GM23338 (cell line): Measurements from ENCODE around the gene BCAR3. TPM values are rescaled to one million over a fixed set of nuclear protein-coding genes. Genes with fewer than 3 reads are reported as not detected.

Experiments
- ATAC-seq: fragments of 200-7000 bp; cut with Tn5 transposase; 3 replicates; pipeline ENCODE4 v1.9.1; 2020
- DNase-seq: peaks from one replicate; pipeline ENCODE4 v3.0.0-alpha.2; 2015; ENCODE audit warnings: low spot score
- H2AFZ ChIP-seq: fragments of 200-600 bp; sonication (generic); 2 replicates; pipeline ENCODE4 v1.8.0; 2016; ENCODE audit warnings: antibody characterized with exemption, mild to moderate bottlenecking, moderate library complexity
- H3F3A ChIP-seq: fragments of 200-600 bp; sonication (generic); replicated peaks from 2 replicates; pipeline ENCODE4 v1.8.0; 2017; ENCODE audit warnings: antibody characterized with exemption, mixed run types, low read depth
- H3K27ac ChIP-seq: fragments of 200-600 bp; sonication (generic); 2 replicates; pipeline ENCODE4 v1.6.1; 2016; ENCODE audit warnings: low read depth
- H3K27me3 ChIP-seq: fragments of 200-600 bp; sonication (generic); 2 replicates; pipeline ENCODE4 v1.8.0; 2016; ENCODE audit warnings: mild to moderate bottlenecking, mixed run types, moderate library complexity; ENCODE audit not compliant: insufficient read depth
- H3K36me3 ChIP-seq: fragments of 200-600 bp; sonication (generic); 2 replicates; pipeline ENCODE4 v1.8.0; 2016; ENCODE audit warnings: mild to moderate bottlenecking; ENCODE audit not compliant: insufficient read depth
- H3K4me1 ChIP-seq: fragments of 200-600 bp; sonication (generic); 2 replicates; pipeline ENCODE4 v1.8.0; 2016; ENCODE audit warnings: mild to moderate bottlenecking, moderate library complexity; ENCODE audit not compliant: insufficient read depth
- H3K4me2 ChIP-seq: fragments of 200-600 bp; sonication (generic); 2 replicates; pipeline ENCODE4 v1.7.1; 2017; ENCODE audit warnings: mixed run types
- H3K4me3 ChIP-seq: fragments of 200-600 bp; sonication (generic); 2 replicates; pipeline ENCODE4 v1.6.1; 2016; ENCODE audit warnings: mixed run types
- H3K79me2 ChIP-seq: fragments of 200-600 bp; sonication (generic); replicated peaks from 2 replicates; pipeline ENCODE4 v1.8.0; 2017; ENCODE audit warnings: mild to moderate bottlenecking; ENCODE audit not compliant: insufficient read depth
- H3K9me2 ChIP-seq: fragments of 200-600 bp; sonication (generic); 2 replicates; pipeline ENCODE4 v1.8.0; 2017; ENCODE audit not compliant: insufficient read depth
- H4K20me1 ChIP-seq: fragments of 200-600 bp; sonication (generic); replicated peaks from 2 replicates; pipeline ENCODE4 v1.8.0; 2017; ENCODE audit warnings: mild to moderate bottlenecking; ENCODE audit not compliant: insufficient read depth
- H3K27ac Mint-ChIP-seq: 2 replicates; pipeline ENCODE4 v1.8.0; 2020; ENCODE audit warnings: inconsistent platforms, mild to moderate bottlenecking, moderate library complexity, mixed read lengths
- H3K27me3 Mint-ChIP-seq: 3 replicates; pipeline ENCODE4 v1.8.0; 2022; ENCODE audit warnings: low read depth, mild to moderate bottlenecking, moderate library complexity, mixed read lengths, inconsistent platforms; ENCODE audit not compliant: insufficient read depth, poor library complexity
- H3K36me3 Mint-ChIP-seq: 3 replicates; pipeline ENCODE4 v1.8.0; 2021; ENCODE audit warnings: low read depth, mild to moderate bottlenecking, inconsistent platforms, moderate library complexity, mixed read lengths
- H3K4me1 Mint-ChIP-seq: 3 replicates; pipeline ENCODE4 v1.8.0; 2020; ENCODE audit warnings: mild to moderate bottlenecking, inconsistent platforms, mixed read lengths
- H3K4me3 Mint-ChIP-seq: 3 replicates; pipeline ENCODE4 v1.8.0; 2021; ENCODE audit warnings: moderate library complexity, mild to moderate bottlenecking, inconsistent platforms, mixed read lengths
- H3K9me3 Mint-ChIP-seq: 3 replicates; pipeline ENCODE4 v1.8.0; 2020; ENCODE audit warnings: moderate library complexity, mild to moderate bottlenecking, inconsistent platforms, mixed read lengths
- EZH2 ChIP-seq: fragments of 200-600 bp; sonication (generic); IDR thresholded peaks from one replicate; pipeline ENCODE4 v1.8.0; 2017; ENCODE audit warnings: antibody characterized with exemption, mild to moderate bottlenecking, low read depth; ENCODE audit not compliant: unreplicated experiment
- JUNB ChIP-seq: IDR thresholded peaks from one replicate; pipeline ENCODE4 v1.6.1; 2016; ENCODE audit warnings: antibody characterized with exemption; ENCODE audit not compliant: unreplicated experiment
- NANOG ChIP-seq: IDR thresholded peaks from 2 replicates; pipeline ENCODE4 v1.6.1; 2016; ENCODE audit warnings: antibody characterized with exemption, borderline replicate concordance
- POLR2AphosphoS5 ChIP-seq: IDR thresholded peaks from 2 replicates; pipeline ENCODE4 v1.6.1; 2016; ENCODE audit warnings: antibody characterized with exemption, low read depth
- ZNF331 ChIP-seq: fragments of 250-450 bp; sonication (Bioruptor Pico); IDR thresholded peaks from 2 replicates; pipeline ENCODE4 v1.5.0; 2020; ENCODE audit warnings: low read depth, mild to moderate bottlenecking, moderate library complexity
- polyA plus RNA-seq: library from polyadenylated mRNA; unstranded; fragments of >200 nt; fragmentation: Nextera tagmentation; extraction: Ambion mirVana; gene quantifications from 2 replicates; pipeline ENCODE4 v1.2.1, GENCODE V29; 2016
- total RNA-seq: library from RNA; depleted of rRNA; stranded (reverse); fragments of >200 nt; shearing (Covaris generic); gene quantifications from 2 replicates; pipeline ENCODE4 v1.2.3, GENCODE V29; 2014
- TF ChIP-seq, protein P1 (sequence below): IDR thresholded peaks from 2 replicates; pipeline ENCODE4 v1.6.1; 2016; ENCODE audit warnings: antibody characterized with exemption
- TF ChIP-seq, protein P2 (sequence below): IDR thresholded peaks from one replicate; pipeline ENCODE4 v1.6.1; 2018; ENCODE audit warnings: antibody characterized with exemption; ENCODE audit not compliant: unreplicated experiment

BCAR3 gene
- total and polyA plus RNA-seq, 2 experiments from 2014 or later, result 5.5 to 9.7 TPM

DNA sequence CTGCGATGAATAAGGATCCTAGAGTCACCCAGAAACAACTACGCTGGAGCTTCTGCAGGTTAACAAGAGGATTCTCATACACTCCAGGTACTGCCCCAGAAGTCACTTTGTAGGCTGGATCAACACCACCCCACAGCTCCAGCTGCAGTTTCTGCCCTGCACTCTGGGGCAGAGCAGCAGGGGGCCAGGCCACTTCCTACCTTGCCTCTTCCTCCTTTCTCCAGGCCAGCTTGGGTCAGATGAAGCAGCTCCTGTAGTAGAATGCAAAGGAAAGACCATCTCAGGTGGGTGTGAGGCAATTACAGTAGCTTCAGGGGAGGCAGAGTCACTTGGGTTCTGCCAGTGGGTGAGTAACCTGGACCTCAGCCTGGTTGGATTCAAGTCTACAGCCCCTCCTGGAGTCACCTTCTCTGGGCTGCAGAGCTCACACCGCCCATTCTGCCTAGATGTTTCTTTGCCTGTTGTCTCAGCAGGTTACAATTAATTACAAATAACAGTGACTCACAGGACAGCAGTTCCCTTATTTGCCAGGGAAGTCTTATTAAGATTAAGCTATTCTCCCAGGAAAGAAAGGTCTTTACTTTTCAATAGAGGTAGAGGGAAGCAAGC, 24.4 kb upstream of the BCAR3 start:
- DNase-seq (no peak), ATAC-seq (peak; percentile 40)
- Mint-ChIP-seq H3K27ac (no peak overlapping the region), H3K36me3 (no peaks in the 10 kb centered on the region), H3K4me1 (peaks cover 17% of the 10 kb centered on the region), H3K9me3 (no peaks in the 10 kb centered on the region), H3K27me3 (peaks cover 9% of the 10 kb centered on the region), H3K4me3 (no peak overlapping the region)
- no peaks in the 10 kb centered on the region for H3K79me2 ChIP-seq
- no peaks in the 10 kb centered on the region for H3K27me3 ChIP-seq
- peaks cover 8% of the 10 kb centered on the region; the same call in 1 of the 2 replicates for H3K4me1 ChIP-seq
- H3K4me3 ChIP-seq, result no peak overlapping the region
- no peaks in the 10 kb centered on the region for H4K20me1 ChIP-seq
- TF ChIP-seq, protein P1, sequence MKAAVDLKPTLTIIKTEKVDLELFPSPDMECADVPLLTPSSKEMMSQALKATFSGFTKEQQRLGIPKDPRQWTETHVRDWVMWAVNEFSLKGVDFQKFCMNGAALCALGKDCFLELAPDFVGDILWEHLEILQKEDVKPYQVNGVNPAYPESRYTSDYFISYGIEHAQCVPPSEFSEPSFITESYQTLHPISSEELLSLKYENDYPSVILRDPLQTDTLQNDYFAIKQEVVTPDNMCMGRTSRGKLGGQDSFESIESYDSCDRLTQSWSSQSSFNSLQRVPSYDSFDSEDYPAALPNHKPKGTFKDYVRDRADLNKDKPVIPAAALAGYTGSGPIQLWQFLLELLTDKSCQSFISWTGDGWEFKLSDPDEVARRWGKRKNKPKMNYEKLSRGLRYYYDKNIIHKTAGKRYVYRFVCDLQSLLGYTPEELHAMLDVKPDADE, result no peak
- no peak for TF ChIP-seq ZNF331
- TF ChIP-seq EZH2, result no peak
- no peak for TF ChIP-seq NANOG
- TF ChIP-seq, protein P2, sequence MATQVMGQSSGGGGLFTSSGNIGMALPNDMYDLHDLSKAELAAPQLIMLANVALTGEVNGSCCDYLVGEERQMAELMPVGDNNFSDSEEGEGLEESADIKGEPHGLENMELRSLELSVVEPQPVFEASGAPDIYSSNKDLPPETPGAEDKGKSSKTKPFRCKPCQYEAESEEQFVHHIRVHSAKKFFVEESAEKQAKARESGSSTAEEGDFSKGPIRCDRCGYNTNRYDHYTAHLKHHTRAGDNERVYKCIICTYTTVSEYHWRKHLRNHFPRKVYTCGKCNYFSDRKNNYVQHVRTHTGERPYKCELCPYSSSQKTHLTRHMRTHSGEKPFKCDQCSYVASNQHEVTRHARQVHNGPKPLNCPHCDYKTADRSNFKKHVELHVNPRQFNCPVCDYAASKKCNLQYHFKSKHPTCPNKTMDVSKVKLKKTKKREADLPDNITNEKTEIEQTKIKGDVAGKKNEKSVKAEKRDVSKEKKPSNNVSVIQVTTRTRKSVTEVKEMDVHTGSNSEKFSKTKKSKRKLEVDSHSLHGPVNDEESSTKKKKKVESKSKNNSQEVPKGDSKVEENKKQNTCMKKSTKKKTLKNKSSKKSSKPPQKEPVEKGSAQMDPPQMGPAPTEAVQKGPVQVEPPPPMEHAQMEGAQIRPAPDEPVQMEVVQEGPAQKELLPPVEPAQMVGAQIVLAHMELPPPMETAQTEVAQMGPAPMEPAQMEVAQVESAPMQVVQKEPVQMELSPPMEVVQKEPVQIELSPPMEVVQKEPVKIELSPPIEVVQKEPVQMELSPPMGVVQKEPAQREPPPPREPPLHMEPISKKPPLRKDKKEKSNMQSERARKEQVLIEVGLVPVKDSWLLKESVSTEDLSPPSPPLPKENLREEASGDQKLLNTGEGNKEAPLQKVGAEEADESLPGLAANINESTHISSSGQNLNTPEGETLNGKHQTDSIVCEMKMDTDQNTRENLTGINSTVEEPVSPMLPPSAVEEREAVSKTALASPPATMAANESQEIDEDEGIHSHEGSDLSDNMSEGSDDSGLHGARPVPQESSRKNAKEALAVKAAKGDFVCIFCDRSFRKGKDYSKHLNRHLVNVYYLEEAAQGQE, result no peak
- H3K9me2 ChIP-seq, result peaks cover 2% of the 10 kb centered on the region; the same call in 1 of the 2 replicates
- H3K27ac ChIP-seq, result no peak overlapping the region
- H3K4me2 ChIP-seq, result no peak overlapping the region
- H2AFZ ChIP-seq, result no peak overlapping the region
- no peaks in the 10 kb centered on the region for H3F3A ChIP-seq
- no peaks in the 10 kb centered on the region for H3K36me3 ChIP-seq

DNA sequence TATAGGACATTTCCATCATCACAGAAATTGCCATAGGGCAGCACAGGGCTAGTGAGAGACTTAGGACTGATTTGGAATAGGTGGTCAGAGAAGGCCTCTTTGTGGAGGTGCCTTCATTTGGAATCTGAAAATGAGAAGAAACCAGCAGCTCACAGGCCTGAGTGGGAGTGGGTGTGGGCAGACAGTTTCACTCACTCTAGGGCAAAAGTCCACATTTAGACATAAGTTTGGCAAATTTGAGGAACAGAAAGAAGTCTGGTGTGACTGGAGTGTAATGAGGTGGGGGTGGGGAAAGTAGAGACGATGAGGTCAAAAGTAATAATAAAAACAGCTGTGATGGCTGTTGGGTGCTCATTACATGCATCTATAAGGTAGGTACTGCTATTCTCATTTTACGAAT, 22.4 kb upstream of the BCAR3 start:
- no peak overlapping the region for H3K27ac ChIP-seq
- Mint-ChIP-seq H3K9me3 (no peaks in the 10 kb centered on the region), H3K27ac (no peak overlapping the region), H3K36me3 (no peaks in the 10 kb centered on the region), H3K4me3 (no peak overlapping the region), H3K27me3 (peaks cover 6% of the 10 kb centered on the region), H3K4me1 (peaks cover 21% of the 10 kb centered on the region)
- no peak for DNase-seq
- H3K4me2 ChIP-seq, result no peak overlapping the region
- TF ChIP-seq JUNB, result no peak
- TF ChIP-seq POLR2AphosphoS5, result no peak
- no peak for TF ChIP-seq EZH2
- no peak overlapping the region for H2AFZ ChIP-seq
- H4K20me1 ChIP-seq, result no peaks in the 10 kb centered on the region
- peaks cover 8% of the 10 kb centered on the region; the same call in 1 of the 2 replicates for H3K4me1 ChIP-seq
- no peaks in the 10 kb centered on the region for H3K27me3 ChIP-seq
- no peaks in the 10 kb centered on the region for H3K79me2 ChIP-seq
- H3K36me3 ChIP-seq, result no peaks in the 10 kb centered on the region
- H3K4me3 ChIP-seq, result no peak overlapping the region
- H3K9me2 ChIP-seq, result peaks cover 2% of the 10 kb centered on the region; the same call in 1 of the 2 replicates
- H3F3A ChIP-seq, result no peaks in the 10 kb centered on the region
- no peak for ATAC-seq
